Posterior cingulate gyrus (tissue), 11 donors: ENCODE results near the gene ATP6V0A1.
"Not testable (repeated sequence)": the region's sequence is repeated elsewhere in the genome, so short reads cannot be mapped to it uniquely, and the experiment has no call there.

Source experiments
- DNase-seq, 10 donors: peaks; one replicate each; pipeline versions ENCODE4 v3.0.0 to v3.0.0-alpha.2; 2020 to 2021; ENCODE audit warnings: mixed read lengths in 3 of 10
- intact Hi-C: fragments of 100-400 bp; cut with DNase I; formaldehyde crosslinking; loops from one replicate; pipeline ENCODE4 v1.15.1; 2023

ATP6V0A1 gene

GRCh38 chr17:42429726-42430447, 28.8 kb upstream of the ATP6V0A1 start:
- peak in 1 of 10 donors; percentile 11 for DNase-seq
- intact Hi-C loops = no loop called here

- intact Hi-C loops = no loop called here
- no peak for DNase-seq
Observed at GRCh38 chr17:42431758-42432161, 26.9 kb upstream of the ATP6V0A1 start.

DNA sequence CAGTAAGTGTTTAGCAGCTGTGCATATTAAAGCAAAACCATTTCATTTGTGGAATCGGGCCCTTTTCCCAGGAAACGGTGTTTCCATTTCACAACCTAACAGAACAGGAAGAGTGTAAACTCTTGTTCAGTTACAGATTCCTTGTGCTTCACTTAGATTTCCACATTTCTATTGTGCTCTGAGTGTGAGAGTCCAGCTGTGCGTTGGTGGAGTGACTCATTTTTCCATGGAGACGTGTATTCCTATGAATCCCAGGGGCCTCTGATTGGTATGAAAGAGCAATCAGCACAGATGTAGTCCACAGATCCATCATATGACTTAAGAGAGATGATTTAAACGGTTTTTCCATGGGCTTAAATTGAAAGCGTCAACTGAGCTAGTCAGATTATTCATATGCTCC, 22.3 kb upstream of the ATP6V0A1 start:
- DNase-seq = no peak
- intact Hi-C loops = no loop called here

GRCh38 chr17:42438600-42439567, 19.8 kb upstream of the ATP6V0A1 start:
- DNase-seq = no peak
- intact Hi-C loops = no loop called here

GRCh38 chr17:42441371-42442195, 17.1 kb upstream of the ATP6V0A1 start:
- intact Hi-C loops = no loop called here
- no peak for DNase-seq

GRCh38 chr17:42442196-42442565, 16.5 kb upstream of the ATP6V0A1 start:
- intact Hi-C loops = no loop called here
- DNase-seq = no peak

GRCh38 chr17:42449176-42449575, 9.5 kb upstream of the ATP6V0A1 start:
- intact Hi-C loops, DNase-seq: not testable (repeated sequence)

GRCh38 chr17:42449838-42450237, 8.8 kb upstream of the ATP6V0A1 start:
- intact Hi-C loops, DNase-seq: not testable (repeated sequence)

DNA sequence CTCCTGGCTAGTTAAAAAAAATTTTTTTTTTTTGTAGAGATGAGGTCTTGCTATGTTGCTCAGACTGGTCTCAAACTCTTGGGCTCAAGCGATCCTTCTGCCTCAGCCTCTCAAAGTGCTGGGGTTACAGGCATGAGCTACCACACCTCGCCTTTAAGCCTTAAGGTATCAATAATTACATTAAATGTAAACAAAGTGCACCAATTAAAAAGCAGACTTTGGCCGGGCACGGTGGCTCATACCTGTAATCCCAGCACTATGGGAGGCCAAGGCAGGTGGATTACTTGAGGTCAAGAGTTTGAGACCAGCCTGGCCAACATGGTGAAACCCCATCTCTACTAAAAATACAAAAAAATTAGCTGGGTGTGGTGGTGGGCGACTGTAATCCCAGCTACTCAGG, 7.4 kb upstream of the ATP6V0A1 start:
- intact Hi-C loops, DNase-seq: not testable (repeated sequence)

- intact Hi-C loops = no loop called here
Observed at GRCh38 chr17:42453439-42453838, 5.2 kb upstream of the ATP6V0A1 start.

DNA sequence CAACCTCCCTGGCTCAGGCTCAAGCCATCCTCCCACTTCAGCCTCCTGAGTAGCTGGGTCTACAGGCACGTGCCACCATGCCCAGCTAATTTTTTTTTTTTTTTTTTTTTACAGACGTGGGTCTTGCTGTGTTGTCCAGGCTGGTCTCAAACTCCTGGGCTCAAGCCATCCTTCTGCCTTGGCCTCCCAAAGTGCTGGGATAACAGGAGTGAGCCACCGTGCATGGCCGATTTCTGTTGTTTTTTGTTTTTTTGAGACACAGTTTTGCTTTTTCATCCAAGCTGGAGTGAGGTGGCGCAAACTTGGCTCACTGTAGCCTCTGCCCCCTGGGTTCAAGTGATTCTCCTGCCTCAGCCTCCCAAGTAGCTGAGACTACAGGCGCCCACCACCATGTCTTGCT, 3.7 kb upstream of the ATP6V0A1 start:
- DNase-seq, intact Hi-C loops: not testable (repeated sequence)

More at GRCh38 chr17:42453439-42453838, 5.2 kb upstream of the ATP6V0A1 start:
- DNase-seq = no peak

DNA sequence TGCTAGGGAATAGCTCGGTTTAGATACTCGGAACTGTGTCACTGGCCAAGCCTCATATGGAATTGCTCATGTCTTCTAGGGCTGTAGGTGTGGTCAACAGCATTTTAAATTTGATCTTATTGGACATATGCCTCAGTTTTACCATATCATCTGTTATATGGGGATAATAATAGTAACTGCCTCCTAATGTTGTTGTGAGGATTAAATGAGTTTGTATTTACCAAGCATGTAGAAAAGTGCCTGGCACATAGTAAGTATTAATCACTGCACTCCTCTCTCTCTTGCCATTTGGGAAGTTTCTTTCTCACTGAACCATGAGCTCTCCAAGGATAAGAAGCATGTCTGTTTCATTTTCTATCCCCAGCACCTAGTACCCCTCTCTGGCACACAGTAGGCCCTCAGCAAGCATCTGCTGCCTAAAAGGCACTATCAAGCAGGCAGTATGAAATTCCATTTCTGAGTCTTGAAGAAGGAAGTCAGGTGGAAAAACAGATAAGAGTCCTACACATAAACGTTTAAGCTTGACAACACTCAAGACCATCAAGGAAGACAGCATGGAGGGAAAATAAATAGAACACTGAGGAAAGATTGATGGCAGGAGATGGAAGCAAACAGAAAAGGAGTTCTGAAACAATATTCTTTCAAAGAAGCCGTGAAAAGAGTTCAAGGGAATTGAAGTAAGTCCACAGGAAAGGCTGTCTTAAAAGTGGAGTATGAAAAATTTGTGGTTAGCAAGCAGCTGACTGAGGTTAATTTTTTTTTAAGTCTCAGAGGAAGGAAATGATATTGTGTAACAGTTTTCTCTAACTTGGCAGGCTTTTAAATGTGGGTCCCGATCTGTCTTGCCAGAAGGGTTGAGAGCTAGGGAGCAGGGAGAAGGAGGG, 2.2 kb upstream of the ATP6V0A1 start:
- intact Hi-C loops = no loop called here

DNA sequence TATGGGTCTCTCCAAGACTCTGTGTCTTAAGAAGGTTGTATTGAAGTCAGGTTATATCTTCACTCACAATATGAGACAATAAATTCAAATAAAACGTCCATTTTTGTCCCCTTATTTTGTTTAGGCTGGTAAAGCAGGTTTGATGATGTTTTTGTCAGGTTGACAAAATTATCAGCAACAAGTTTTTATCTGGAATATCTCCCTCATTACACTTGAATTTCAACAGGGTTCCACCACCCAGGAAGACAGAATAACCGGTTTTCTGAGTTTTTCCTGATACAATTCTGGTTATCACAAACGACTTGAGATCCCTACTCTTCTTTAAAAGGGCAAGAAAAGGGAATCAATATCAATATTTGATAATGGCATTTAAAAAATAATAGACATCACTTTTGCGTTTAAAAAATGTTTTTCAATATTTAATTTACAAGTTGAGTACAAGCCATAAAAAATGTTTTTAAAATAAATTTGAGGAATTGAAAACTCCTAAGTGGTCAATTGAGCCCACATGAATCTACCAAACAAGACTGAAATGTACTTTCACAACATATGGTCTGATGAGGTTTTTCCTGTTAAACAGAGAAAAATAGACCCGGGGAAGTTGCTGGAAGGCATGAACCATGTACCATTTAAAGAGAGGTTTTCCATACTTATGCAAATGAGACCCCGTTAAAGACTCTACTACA, 1.4 kb upstream of the ATP6V0A1 start:
- intact Hi-C loops = no loop called here
- DNase-seq = no peak

More for the DNA sequence above, 2.2 kb upstream of the ATP6V0A1 start:
- no peak for DNase-seq

DNA sequence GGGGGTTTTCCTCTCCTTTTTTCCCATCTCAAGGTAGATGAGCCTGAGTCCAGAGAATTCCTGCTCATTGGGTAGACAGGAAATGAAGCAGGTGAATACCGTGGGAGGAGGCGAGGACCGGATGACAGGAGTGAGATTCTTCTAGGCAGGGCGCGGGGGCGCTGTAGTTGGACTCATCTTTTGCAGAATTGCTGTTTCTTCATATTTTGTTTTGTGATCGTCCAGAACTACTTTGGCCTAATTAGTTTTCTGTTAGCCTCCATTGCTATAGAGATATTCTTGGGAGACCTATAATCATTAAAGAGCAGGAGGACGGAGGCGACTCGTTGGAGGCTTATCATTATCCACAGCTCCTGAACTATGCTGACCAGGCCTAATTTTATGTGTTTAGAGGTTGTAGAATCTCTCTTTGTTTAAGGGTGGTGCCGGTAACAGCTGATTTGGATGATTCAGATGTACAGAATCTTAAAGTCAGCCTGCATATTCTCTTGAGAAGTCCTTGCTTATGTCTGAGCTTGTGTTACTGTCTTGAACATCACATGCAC, 650 bp downstream of the ATP6V0A1 start:
- peak; percentile 47 to 94 (median 70) for DNase-seq
- intact Hi-C loops = no loop called here

- intact Hi-C loops = loop anchor here (1.0 to 10.0 kb wide), 2 partner anchors 33 to 55 kb away; no protein-coding TSS in a partner anchor
- DNase-seq = no peak
Observed at GRCh38 chr17:42459801-42460281, 1.2 kb downstream of the ATP6V0A1 start.

- DNase-seq = no peak
- intact Hi-C loops = loop anchor here (1.0 to 10.0 kb wide), 2 partner anchors 33 to 54 kb away; no protein-coding TSS in a partner anchor
Observed at GRCh38 chr17:42460371-42460770, 1.7 kb downstream of the ATP6V0A1 start.

DNA sequence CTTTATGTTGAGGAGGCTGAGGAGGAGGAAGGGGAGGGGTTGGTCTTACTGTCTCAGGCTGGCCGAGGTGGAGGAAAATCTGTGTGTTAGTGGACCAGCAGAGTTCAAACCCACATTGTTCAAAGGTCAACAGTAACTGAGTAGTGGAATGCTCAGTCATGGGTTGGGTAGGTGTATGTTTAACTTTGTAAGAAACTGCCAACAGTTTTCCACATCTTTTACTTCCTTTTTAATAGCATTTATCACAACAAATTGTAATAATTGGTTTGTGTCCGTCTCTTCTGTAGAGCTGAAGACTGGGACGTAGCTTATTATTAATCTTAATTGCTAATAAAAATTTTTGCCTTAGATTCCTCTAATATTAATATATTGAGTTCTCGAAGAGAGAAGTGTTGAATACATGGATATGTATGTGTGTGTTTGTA, 5.3 kb downstream of the ATP6V0A1 start:
- no peak for DNase-seq
- intact Hi-C loops = loop anchor here (10.0 kb wide), 1 partner anchor 51 kb away; no protein-coding TSS in a partner anchor

GRCh38 chr17:42467889-42468288, 9.2 kb downstream of the ATP6V0A1 start:
- DNase-seq = no peak
- intact Hi-C loops = loop anchor here (10.0 kb wide), 1 partner anchor 47 kb away; no protein-coding TSS in a partner anchor
